Measurements from ENCODE around the gene LDB2.

GRCh38 chr4:16739997-16740624 is 158.3 kb downstream of the LDB2 start:
- TF ChIP-seq CTCF (IDR thresholded peaks at IDR 0.05; ENCODE audit: extremely low read depth in 1 of 2, insufficient read depth in 1 of 2, low read depth in 1 of 2, low read length in 2 of 2) (no peak), EZH2 (IDR thresholded peaks at IDR 0.05; ENCODE audit: borderline replicate concordance, low read depth, low read length, severe bottlenecking) (no peak), GATA2 (IDR thresholded peaks at IDR 0.05; ENCODE audit: insufficient read depth, insufficient read length, low read depth, low read length) (no peak), POLR2AphosphoS5 (IDR thresholded peaks at IDR 0.05; ENCODE audit: insufficient read depth, low read depth, low read length) (no peak), POLR2A (IDR thresholded peaks at IDR 0.05; ENCODE audit: low read depth, low read length) (no peak), MAX (IDR thresholded peaks at IDR 0.05; ENCODE audit: insufficient read depth, insufficient read length) (no peak), MYC (IDR thresholded peaks at IDR 0.05; ENCODE audit: low read depth, low read length) (no peak), JUN (IDR thresholded peaks at IDR 0.05; ENCODE audit: borderline replicate concordance, insufficient read depth, insufficient read length, low read depth) (no peak)
